GM12891 (cell line): ENCODE data around the gene TEX19.

Experiments used
- DNase-seq: peaks from one replicate; pipeline ENCODE4 v3.0.0; 2011; ENCODE audit warnings: low spot score; ENCODE audit not compliant: insufficient read length
- FAIRE-seq: peaks from 2 replicates; lab custom pipeline; 2011; peaks lifted over from hg19 to GRCh38; lab: Jason Lieb, UNC
- PAX5 ChIP-seq: IDR thresholded peaks from 2 replicates; pipeline ENCODE4 v1.6.1; 2011; ENCODE audit warnings: low read length, moderate library complexity, mild to moderate bottlenecking; ENCODE audit not compliant: insufficient read depth, severe bottlenecking
- POLR2A ChIP-seq: IDR thresholded peaks from 2 replicates; pipeline ENCODE4 v1.6.1; 2011; ENCODE audit warnings: low read depth, low read length, control low read depth
- POLR2AphosphoS5 ChIP-seq: IDR thresholded peaks from 2 replicates; pipeline ENCODE4 v1.6.1; 2011; ENCODE audit warnings: low read depth, low read length, control low read depth
- POU2F2 ChIP-seq: IDR thresholded peaks from 2 replicates; pipeline ENCODE4 v1.6.1; 2011; ENCODE audit warnings: low read depth, mild to moderate bottlenecking, control low read depth, low read length, moderate library complexity
- SPI1 ChIP-seq: IDR thresholded peaks from 2 replicates; pipeline ENCODE4 v1.6.1; 2011; ENCODE audit warnings: low read depth, low read length, control low read depth
- TAF1 ChIP-seq: IDR thresholded peaks from 2 replicates; pipeline ENCODE4 v1.6.1; 2011; ENCODE audit warnings: low read depth, low read length, control low read depth

Gene TEX19

GRCh38 chr17:82390860-82391435 lies 31.9 kb downstream of the TEX19 start:
- TF ChIP-seq POU2F2 (no peak), PAX5 (no peak), POLR2AphosphoS5 (no peak), SPI1 (no peak), POLR2A (no peak), TAF1 (no peak)
- DNase-seq = no peak
- no peak for FAIRE-seq

- DNase-seq (no peak), FAIRE-seq (no peak)
- no peak for TF ChIP-seq POLR2A
- TF ChIP-seq POU2F2 = no peak
- TF ChIP-seq SPI1 = no peak
- TF ChIP-seq POLR2AphosphoS5 = no peak
- no peak for TF ChIP-seq TAF1
- TF ChIP-seq PAX5 = no peak
These were observed 32.5 kb downstream of the TEX19 start for GRCh38 chr17:82391496-82392066.

DNA sequence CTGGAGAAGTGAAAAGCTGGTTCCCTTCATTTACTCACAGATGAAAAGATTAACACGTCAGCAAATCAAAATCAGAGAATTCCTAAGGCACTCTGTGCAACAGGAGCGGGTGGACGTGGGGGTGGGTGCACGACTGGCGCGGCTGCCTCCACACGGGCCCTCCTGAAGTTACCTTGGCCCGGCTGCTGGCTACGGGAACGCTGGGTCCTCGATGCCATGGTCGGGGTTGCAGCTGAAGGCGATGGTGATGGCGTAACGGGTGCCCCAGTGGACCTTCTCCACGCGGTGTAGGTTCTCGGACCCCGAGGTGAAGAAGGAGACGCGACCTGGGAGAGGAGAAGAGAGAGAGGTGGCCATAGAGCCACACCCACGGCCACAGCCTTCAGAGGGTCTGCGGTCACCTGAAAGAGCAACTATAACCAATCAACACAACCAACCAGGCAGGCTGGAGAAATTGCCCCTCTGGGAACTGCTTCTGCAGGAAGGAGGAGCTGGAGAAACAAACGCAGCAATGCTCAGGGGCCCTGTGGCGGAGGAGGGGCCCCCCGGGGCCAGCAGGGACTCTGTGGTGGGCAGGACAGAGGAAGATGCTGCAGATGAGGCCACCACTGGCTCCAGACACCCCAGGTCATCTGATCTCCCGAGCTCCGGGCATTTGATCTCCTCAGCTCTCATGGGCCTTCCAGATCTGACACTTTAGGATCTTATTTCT lies 33.3 kb downstream of the TEX19 start:
- DNase-seq (no peak), FAIRE-seq (no peak)
- TF ChIP-seq PAX5 (no peak), POLR2AphosphoS5 (no peak), SPI1 (no peak)

DNA sequence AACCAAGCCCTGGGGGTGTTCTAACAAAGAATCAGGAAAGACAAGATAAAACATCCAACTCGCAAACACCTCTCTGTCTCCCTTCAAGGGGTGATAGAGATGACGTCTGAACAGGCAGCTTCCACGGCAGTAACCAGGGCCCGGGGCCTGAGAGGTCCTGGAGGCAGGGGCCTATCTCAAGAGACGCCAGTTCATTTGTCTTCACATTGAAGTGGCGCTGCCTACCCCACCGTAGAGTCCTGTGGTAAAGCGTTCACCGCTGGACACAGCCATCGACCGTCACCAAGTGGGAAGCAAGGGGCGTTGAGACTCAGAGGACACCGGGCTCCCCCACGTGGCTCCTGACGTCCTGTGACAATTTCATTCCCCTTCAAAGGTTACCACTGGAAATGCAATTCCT lies 33.9 kb downstream of the TEX19 start:
- FAIRE-seq (no peak), DNase-seq (no peak)
- no peak for TF ChIP-seq PAX5
- TF ChIP-seq POLR2AphosphoS5 = no peak
- no peak for TF ChIP-seq TAF1
- no peak for TF ChIP-seq POLR2A
- no peak for TF ChIP-seq SPI1
- no peak for TF ChIP-seq POU2F2

DNA sequence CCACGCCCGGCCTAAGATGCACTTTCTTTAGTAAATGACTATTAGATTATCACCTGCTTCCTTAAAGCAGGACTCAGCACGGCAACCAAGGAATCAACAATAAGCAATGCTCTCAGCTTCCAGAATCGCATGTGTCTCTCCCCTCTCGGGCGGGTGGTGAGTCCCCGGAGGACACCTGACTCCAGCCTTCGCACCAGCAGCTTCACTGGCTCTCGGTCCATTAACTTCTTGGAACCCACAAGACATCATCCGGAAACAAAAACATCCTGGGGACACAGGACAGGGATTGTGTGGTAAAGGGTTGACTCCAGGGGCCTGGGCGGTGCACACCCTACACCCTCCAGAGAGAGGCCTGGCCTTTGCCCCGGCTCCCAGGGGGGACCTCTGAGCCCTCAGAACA lies 35.2 kb downstream of the TEX19 start:
- TF ChIP-seq SPI1 = no peak
- DNase-seq (no peak), FAIRE-seq (no peak)

- DNase-seq = no peak
- no peak for FAIRE-seq
- no peak for TF ChIP-seq POLR2AphosphoS5
- no peak for TF ChIP-seq POLR2A
- TF ChIP-seq TAF1 = no peak
- no peak for TF ChIP-seq PAX5
- TF ChIP-seq POU2F2 = no peak
- no peak for TF ChIP-seq SPI1
These were observed 37.8 kb downstream of the TEX19 start for GRCh38 chr17:82396601-82397435.

- TF ChIP-seq POLR2AphosphoS5 (no peak), POLR2A (no peak), POU2F2 (no peak), PAX5 (no peak), TAF1 (no peak), SPI1 (no peak)
- DNase-seq (no peak), FAIRE-seq (no peak)
These were observed 38.6 kb downstream of the TEX19 start for GRCh38 chr17:82397449-82398335.

DNA sequence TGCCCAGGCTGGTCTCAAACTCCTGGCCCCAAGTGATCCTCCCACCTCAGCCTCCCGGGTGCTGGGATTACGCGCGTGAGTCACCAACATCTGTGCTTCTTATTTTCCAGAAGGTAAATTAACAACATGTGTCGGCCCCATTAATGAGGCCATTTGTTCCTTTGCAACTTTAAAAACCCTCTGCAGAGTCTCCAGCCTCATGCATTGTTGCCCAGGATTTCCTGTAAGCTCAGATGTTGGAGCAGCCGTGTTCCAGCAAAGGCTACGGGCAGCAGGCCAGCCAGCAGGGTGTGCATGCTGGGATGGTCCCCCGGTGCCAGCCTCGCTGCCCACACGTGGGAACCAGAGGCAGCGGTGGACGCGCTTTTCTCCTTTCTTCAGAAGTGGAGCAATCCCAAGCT lies 40.0 kb downstream of the TEX19 start:
- no peak for DNase-seq
- no peak for FAIRE-seq
- no peak for TF ChIP-seq SPI1

DNA sequence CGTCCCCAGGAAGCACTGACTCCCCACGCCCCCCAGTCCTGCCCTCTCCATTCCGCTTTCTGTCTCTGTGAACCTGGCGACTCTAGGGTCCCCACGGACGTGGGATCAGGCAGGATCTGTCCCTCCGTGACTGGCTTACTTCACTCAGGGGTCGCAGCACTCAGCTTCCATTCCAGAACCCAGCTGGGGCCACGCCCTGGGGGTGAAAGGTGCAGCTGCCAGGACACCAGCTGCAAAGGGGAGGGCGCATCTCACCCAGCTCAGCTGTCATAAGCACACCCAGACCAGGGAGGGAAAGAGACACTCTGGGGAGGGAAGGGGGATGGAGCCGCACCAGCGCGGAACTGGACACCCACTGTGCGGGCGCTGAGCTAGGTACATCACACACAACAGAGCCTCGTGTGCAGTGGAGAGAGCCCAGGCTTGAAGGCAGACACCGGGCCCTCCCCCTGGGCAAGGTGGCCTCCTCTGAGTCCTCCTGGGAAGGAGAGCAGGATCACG lies 40.6 kb downstream of the TEX19 start:
- DNase-seq (no peak), FAIRE-seq (no peak)
- TF ChIP-seq POLR2AphosphoS5 (no peak), POLR2A (no peak), TAF1 (no peak), PAX5 (no peak), POU2F2 (no peak), SPI1 (no peak)
